PFSK-1 (cell line): ENCODE measurements around the gene ZNF628.

Source experiments
- FOXP2 ChIP-seq: optimal IDR thresholded peaks from 2 replicates; pipeline ENCODE3; 2011; ENCODE audit warnings: borderline replicate concordance, control low read depth, inconsistent platforms; ENCODE audit not compliant: insufficient read depth; ENCODE audit errors: extremely low read length, extremely low read depth
- POLR2AphosphoS5 ChIP-seq: IDR thresholded peaks from 2 replicates; pipeline ENCODE4 v1.6.1; 2012; ENCODE audit warnings: low read depth, mild to moderate bottlenecking, control low read depth, low read length, moderate library complexity
- REST ChIP-seq, 2 experiments: IDR thresholded peaks; 2 replicates each; pipeline versions ENCODE4 v1.6.1 to v1.8.0; 2011 to 2012; ENCODE audit warnings: low read depth in 2 of 2, low read length in 2 of 2, control low read depth in 1 of 2, inconsistent platforms in 1 of 2, mild to moderate bottlenecking in 1 of 2, moderate library complexity in 1 of 2; ENCODE audit not compliant: insufficient read depth in 1 of 2
- SIN3A ChIP-seq: IDR thresholded peaks from 2 replicates; pipeline ENCODE4 v1.6.1; 2012; ENCODE audit warnings: mild to moderate bottlenecking, low read length, moderate library complexity, borderline replicate concordance; ENCODE audit not compliant: insufficient read depth
- TAF1 ChIP-seq: IDR thresholded peaks from 2 replicates; pipeline ENCODE4 v1.6.1; 2012; ENCODE audit warnings: low read length, control low read depth, borderline replicate concordance; ENCODE audit not compliant: insufficient read depth

GRCh38 chr19:55482967-55483705 is 6.7 kb downstream of the ZNF628 start:
- no peak for TF ChIP-seq REST (IDR thresholded peaks at IDR 0.05; ENCODE audit: insufficient read depth in 1 of 2, low read depth in 2 of 2, low read length in 2 of 2)
- TF ChIP-seq POLR2AphosphoS5, result no peak
- no peak for TF ChIP-seq FOXP2
- no peak for TF ChIP-seq SIN3A
- TF ChIP-seq TAF1, result no peak
